Measurements from ENCODE around the gene EML5.
"Not testable (repeated sequence)": the region's sequence is repeated elsewhere in the genome, so short reads cannot be mapped to it uniquely, and the experiment has no call there.

Gene EML5

DNA sequence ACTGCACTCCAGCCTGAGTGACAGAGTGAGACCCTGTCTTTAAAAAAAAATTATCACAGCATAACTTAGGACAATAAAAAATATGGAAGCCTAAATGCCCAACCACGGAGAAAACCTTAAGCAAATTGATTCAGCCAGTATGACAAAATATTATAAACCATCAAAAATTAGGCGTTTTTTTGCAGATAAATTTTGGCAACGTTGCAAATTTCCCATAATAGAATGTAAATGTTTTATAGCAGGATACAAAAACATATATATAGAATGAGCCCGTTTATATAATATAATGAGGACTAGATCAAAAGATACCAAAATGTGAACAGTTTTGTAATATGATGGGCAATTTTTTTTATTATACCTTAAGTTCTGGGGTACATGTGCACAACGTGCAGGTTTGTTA, 6.8 kb upstream of the EML5 start:
- no peak for DNase-seq

- DNase-seq: peak; percentile 98
Observed at GRCh38 chr14:88798156-88798555, 5.4 kb upstream of the EML5 start.

DNA sequence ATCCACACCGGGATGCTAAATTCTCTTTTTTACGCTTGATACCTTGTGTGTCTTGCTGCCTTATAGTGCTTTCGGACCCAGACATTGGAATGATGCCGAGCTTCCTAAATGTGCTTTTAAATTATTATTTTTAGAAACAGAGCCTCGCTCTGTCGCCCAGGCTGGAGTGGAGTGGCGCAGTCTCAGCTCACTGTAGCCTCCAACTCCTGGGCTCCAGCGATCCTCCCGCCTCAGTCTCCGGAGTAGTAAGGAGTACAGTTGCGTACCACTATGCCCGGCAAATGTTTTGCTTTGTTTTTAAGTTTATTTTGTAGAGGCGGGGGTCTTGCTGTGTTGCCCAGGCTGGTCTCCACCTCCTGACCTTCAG, 489 bp upstream of the EML5 start:
- DNase-seq: no peak

DNA sequence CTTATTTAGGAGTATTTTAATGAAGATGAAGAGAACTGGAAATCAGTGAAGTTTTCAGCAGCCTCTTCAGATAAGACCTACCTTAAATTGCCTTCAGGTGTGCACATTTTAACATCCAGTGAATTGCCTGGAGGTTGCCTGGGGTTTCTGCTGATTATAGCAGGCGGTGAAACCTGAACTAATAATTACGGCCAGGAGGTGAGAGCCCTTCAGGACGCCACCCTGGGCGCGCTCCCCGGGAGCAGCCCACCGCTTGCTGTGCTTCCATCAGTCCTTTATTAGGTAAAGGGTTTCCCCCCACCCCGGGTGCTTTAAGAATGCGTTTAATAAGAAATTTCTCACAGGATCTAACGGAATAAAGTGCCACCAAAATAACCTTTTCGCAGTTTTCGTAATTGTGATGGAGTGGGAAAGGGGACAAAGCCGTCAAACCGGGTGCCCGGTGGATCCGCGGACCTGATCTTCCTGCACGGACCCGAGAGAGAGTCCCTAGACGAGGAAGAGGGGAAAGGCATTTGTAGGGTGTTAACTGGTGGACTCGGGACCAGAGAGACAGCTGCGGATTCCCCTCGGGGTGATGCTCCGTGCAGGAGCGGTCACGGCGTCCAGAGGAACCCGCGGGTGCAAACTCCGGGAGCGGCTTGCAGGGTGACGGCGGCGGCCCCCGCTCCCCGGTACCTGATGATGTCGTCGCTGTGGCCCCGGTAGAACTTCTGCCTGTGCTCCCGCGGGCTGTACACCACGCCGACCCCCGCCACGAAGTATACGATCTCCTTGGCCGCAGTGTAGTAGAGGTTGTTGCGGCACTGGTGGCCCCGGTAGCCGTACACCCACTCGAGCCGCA, 902 bp downstream of the EML5 start:
- DNase-seq: peak; percentile 60

DNA sequence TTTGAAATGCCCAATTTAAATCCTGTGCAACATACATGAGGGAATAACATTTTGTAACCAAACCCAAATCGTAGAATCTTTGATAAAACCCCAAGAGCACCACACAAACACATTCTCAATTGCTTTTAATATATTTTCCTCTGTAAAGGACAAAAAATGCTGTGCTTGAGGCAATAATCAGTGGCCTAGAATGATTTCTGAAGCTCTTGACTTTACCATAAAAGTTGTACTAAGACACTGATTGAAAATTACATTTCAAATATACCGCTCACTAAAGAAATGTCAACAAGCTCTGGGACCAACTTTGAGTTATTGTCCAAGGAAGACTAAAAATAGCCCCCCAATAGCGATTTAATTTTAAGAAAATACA, 1.5 kb downstream of the EML5 start:
- no peak for DNase-seq

GRCh38 chr14:88790501-88791251, 2.1 kb downstream of the EML5 start:
- peak; percentile 21 for DNase-seq

DNA sequence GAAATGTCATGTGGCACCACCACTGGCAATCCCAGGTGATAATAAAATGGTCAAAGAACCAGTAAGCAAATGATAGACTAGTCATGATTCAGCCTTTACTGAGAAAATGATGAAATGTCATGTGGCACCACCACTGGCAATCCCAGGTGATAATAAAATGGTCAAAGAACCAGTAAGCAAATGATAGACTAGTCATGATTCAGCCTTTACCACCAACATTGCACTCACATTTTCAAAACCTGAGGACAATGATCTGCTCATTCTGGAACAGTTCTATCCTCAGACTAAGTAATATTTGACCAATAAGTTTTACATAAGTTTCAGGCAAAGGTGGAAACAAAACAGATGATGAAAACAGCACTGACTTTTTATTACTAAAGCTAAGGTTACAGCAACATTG, 3.2 kb downstream of the EML5 start:
- not testable (repeated sequence) for DNase-seq

GRCh38 chr14:88786715-88787114, 6.0 kb downstream of the EML5 start:
- DNase-seq: no peak

DNA sequence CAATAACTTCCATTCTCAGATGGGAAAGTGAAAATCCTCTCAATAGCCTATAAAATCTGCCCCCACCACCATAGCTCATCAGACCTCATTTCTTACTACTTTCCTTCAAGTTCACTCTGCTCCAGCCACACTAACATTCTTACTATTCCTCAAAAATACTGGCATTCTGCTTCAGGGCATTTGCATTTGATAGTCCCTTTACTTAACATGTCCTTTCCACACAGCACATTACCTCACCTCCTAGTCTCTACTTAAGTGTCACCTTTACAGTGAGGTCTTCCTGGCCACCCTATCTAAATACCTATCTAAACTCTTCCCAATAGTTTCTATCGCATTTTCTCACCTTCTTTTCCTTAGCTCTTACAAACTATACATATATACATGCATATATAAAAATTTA, 6.8 kb downstream of the EML5 start:
- DNase-seq: no peak

DNA sequence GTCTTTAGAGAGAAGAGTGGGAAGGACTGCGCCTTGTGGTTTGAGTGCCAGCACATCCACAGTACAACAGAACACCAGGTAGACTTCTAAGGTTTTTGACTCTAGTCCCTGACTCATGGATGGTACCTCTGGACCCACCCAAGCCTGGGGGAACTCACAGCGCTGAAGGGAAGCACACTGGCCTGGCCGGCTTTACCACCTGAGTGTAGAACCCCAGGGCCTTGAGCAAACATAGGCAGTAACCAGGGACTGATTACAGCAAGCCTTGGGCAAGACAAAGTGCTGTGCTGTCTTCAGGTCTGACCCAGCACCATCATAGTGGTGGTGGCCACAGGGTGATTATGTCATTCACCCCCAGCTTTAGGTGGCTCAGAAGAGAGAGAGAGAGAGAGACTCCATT, 17.2 kb downstream of the EML5 start:
- no peak for DNase-seq

- DNase-seq: no peak
Observed at GRCh38 chr14:88770736-88771135, 22.0 kb downstream of the EML5 start.

DNA sequence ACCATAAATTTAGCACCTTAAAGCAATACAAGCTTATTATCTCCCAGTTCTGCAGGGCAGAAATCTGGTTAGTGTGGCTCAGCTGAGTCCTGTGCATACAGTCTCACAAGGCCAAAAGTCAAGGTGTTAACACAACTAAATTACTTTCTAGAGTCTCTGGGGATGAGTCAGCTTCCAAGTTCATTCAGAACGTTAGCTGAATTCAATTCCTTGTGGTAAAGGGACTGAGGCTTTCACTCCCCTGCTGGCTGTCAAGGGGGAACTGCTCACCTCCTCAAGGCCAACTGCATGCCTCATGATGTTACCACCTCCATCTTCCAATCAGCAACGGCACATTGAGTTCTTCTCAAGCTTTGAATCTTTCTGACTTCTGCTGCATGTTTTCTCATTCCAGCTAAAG, 27.6 kb downstream of the EML5 start:
- DNase-seq: no peak

- DNase-seq: no peak
Observed at GRCh38 chr14:88753873-88754272, 38.9 kb downstream of the EML5 start.

GRCh38 chr14:88750945-88751344, 41.8 kb downstream of the EML5 start:
- DNase-seq: no peak

GRCh38 chr14:88750413-88750812, 42.3 kb downstream of the EML5 start:
- DNase-seq: no peak

GRCh38 chr14:88749139-88749538, 43.6 kb downstream of the EML5 start:
- DNase-seq: no peak

GRCh38 chr14:88748288-88748687, 44.5 kb downstream of the EML5 start:
- no peak for DNase-seq

DNA sequence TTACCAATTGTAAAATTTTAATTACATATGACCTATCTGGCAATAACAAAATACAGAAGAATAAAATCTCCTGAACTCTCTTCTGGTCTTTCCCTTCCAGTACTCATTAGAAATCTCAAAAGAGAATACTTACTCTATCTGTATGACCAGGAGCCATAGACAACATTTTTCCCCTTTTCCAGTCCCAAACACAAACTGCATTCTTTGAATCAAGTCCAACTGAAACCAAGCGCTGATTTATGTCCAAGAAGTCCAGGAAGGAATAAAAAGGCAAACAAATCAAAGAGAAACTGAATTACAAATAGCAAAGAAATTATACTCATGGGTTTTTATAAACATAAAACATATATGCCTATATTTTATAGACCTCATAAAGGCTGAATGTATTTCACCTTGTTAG, 46.7 kb downstream of the EML5 start:
- DNase-seq: no peak

DNA sequence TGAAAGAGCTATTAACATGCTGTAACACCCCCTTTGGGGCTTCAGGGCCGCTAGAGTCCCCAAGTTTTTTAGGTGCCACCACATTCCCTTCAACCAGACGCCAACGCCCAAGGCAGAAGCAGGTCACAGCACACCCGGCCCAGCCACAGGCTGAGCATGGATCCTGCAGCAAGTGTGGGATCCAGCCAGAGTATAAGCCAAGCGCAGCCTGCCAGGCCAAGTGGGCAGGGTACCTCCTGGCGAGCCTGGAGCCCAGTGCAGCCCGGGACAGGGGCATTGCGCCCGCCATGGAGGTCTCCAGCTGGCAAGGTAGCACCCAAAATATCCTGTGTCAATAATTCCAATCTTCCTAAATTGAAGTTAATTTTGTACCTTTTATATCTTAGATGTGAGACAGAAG, 55.5 kb downstream of the EML5 start:
- no peak for DNase-seq

- DNase-seq: no peak
Observed at GRCh38 chr14:88733121-88733520, 59.6 kb downstream of the EML5 start.

DNA sequence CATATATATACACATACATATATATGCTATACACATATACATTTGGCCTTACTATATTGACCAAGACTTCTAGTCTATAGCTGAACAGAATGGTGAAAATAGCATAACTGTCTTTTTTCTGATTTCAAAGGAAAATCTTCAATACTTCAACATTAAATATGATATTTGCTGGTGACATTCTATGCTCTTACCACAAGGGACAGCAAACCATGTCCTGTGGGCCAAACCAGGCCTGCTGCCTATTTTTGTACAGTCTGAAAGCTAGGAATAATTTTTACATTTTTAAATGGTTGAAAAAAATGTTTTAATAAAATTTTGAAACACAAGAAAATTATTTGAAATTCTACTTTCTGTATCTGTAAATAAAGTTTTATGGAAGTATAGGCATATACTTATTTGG, 63.6 kb downstream of the EML5 start:
- no peak for DNase-seq

DNA sequence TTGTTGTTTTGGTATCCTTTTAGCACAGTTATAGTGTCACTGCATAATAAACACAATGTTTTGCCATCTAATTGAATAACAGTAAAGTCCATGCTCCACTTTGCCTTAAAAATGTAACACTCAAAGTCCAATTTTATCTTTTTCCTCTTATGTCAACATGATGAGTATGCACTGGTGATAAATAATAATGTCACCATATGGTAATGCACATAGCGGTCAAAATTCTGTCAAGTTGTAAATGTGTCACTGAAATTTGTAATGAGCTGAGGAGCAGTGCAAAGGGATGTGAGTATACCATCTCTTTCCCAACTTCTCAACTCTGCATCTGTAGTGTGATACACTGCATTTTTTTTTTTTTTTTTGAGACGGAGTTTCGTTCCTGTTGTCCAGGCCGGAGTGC, 65.7 kb downstream of the EML5 start:
- no peak for DNase-seq

DNA sequence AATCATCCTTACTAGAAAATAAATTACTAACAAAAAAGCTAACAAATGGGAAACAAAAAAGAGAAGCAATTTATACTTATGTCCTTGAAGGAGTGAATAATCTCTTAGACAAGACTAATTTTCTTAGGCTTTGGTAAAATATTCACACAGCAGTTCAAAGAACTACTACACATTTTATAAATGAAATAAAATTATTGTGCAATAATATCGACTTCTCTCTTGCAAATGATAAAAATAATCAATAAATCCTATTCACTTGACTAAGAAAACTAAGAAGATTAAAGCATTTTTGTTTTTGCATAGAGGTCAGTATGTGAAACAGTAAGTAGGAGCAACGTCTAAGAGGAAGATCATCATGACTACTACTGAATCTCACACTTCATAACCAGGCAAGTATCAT, 82.0 kb downstream of the EML5 start:
- no peak for DNase-seq

DNA sequence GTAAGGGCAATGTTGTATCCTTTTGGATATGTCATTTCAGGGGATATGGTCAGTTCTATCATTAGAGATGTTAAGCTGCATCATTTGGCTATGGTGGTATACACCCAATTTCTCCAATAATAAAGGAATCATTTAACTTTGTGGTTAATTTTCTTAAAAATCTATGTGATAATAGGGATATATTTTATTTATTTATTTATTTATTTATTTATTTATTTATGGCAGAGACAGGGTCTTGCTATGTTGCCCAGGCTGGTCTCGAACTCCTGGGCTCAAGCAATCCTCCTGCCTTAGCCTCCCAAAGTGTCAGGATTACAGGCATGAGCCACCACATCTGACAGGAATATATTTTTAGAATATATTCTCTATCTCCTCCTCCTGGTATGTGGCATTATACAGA, 85.7 kb downstream of the EML5 start:
- no peak for DNase-seq

DNA sequence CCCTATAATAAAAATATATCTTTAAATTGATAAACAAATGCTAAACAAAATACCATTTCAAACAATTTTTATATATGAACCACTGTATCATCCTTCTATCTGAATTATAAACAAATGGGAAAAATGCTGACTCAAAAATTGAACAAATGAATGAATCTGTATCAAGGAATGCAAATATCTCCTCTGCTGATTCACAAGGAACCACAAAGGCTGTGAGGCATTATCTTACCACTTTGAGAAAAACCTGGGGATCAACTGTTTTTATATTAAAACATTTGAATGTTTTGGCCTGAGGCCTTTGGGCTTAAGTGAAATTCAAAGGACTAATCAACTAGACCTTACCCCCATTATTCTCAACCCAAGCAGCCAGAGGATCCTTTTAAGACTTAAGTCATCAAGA, 86.3 kb downstream of the EML5 start:
- DNase-seq: no peak

Measured in NCI-H2171 treated with DMSO at 0.1 percent for 48 hours (cell line).